HG03432 (cell line): ENCODE measurements around the gene NUDT21.
A peak's percentile ranks its signal among the peaks of the same experiment; 100 is the strongest.
"Not testable (repeated sequence)": the region's sequence is repeated elsewhere in the genome, so short reads cannot be mapped to it uniquely, and the experiment has no call there.

ENCODE experiments used
- ATAC-seq: cut with Tn5 transposase; IDR thresholded peaks from one replicate; pipeline ENCODE4 v1.9.1; 2021; ENCODE audit warnings: mild to moderate bottlenecking, moderate library complexity; ENCODE audit not compliant: unreplicated experiment

The NUDT21 gene

DNA sequence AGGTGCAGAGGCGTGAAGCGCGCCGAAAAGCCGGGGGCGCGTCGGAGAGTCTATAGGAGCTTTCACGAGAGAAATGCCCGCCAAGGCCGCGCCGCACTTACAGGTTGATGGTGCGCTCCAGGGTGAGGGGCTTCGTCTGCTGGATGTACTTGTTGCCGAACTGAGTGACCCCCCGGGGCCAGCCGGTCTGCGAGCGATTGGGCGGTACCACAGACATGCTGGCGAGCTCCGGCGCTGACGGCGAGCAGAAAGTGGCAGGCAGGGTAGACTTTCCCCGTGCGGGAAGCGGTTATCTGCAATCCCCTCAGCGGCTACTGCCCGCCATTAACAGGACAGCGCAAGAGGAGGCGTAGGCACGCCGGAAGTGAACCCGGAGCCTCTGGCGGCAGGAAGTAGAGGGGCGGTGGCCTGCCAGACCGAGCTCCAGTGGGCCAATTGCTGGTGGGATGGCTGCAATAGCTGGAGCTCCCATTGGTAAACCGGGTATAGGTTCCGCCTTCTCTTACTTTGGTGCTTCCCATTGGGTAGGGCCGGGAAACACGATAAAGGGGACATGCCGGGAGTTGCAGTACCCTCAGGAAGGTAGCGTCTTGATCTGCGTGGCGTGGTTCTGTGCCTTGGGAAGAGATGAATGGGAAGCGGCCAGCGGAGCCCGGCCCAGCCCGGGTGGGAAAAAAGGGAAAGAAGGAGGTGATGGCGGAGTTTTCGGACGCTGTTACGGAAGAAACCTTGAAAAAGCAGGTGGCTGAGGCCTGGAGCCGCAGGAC, at the start of gene NUDT21, which contains the start of gene OGFOD1:
Gene NUDT21 (minus strand): TSS at position 347 of the 767 bp plus-strand sequence. CDS start 130 bp downstream, at position 217.
Gene OGFOD1 (plus strand): TSS at position 569 of the 767 bp plus-strand sequence. CDS start 59 bp downstream, at position 628.
- ATAC-seq = peak; percentile 98

- no peak for ATAC-seq
Measured at GRCh38 chr16:56493815-56494214, 42.7 kb upstream of the NUDT21 start.

DNA sequence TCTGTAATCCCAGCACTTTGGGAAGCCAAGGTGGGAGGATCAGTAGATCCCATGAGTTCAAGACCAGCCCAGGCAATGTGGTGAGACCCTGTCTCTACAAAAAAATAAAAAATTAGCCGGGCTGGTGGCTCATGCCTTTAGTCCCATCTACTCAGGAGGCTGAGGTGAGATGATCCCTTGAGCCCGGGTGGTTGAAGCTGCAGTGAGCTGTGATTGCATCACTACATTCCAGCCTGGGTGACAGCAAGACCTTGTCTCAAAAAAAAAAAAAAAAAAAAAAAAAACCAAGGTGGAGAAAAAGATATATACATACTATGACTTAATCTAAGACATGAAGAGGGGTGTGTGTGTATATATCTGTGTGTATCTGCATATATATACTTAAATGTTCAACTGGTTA, 42.0 kb upstream of the NUDT21 start:
- no peak for ATAC-seq

DNA sequence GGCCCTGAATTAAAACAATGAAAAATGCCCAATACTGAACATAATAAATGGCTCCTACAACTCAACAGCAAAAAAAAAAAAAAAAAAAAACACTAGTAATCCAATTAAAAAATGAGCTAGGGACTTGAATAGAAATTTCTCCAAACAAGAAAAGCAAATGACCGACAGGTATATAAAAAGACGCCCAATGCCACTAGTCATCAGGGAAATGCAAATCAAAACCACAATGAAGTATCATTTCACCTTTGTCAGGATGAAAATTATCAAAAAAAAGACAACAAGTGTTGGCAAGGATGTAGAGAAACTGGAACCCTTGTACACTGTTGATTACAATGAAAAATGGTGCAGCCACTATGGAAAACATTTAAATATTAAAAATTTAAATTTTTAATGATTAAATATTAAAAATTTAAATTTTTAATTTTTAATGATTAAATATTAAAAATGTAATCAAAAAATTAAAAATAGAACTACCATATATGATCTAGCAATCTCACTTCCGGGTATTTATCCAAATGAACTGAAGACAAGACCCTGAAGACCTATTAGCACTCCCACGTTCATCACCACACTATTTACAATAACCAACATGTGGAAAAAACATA, 40.6 kb upstream of the NUDT21 start:
- no peak for ATAC-seq

DNA sequence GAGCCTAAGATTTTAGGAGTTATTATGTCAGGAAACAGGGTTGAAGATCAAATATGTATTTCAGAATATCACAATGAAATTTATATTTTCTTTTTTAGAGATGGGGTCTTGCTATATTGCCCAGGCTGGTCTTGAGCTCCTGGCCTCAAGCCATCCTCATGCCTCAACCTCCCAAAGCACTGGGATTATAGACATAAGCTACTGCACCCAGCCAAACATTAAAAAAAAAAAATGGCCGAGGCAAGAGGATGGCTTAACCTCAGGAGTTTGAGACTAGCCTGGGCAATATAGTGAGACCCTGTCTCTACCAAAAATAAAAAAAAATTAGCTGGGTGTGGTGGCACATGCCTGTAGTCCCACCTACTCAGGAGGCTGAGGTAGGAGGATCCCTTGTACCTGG, 37.7 kb upstream of the NUDT21 start:
- ATAC-seq = not testable (repeated sequence)

DNA sequence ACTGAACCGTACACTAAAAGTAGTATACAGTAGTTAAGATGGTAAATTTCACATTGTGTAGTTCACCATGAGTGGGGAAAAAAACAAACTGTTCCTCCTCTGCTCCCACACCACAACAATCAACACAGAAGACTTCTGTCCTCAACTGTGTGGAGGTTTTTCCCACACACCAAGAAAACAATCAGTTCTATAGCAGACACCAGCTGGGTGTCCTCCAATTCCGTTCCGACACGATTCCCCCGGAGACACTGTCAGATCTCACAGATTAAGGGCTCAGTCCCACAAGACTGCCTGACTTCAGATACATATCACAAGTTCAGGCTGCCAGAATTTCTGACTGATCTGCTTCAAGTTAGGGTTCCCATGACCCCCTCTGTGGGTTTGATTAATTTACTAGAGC, 36.9 kb upstream of the NUDT21 start:
- no peak for ATAC-seq

DNA sequence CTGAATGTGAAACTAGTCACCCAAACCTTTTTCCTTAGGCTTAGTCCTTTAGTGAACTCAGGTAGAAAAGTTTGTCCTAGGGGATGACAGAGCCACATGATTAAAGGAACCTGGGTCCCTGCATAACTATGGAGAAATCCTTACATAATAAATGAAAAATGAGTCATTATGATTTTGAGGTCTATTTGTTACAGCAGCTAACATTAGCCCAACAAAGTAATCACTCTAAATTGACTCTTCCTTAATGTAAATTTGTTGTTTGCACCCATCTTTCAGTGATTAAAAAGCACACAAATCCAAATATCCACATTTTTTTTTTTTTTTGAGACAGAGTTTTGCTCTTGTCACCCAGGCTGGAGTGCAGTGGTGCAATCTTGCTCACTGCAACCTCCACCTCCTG, 32.3 kb upstream of the NUDT21 start:
- no peak for ATAC-seq

DNA sequence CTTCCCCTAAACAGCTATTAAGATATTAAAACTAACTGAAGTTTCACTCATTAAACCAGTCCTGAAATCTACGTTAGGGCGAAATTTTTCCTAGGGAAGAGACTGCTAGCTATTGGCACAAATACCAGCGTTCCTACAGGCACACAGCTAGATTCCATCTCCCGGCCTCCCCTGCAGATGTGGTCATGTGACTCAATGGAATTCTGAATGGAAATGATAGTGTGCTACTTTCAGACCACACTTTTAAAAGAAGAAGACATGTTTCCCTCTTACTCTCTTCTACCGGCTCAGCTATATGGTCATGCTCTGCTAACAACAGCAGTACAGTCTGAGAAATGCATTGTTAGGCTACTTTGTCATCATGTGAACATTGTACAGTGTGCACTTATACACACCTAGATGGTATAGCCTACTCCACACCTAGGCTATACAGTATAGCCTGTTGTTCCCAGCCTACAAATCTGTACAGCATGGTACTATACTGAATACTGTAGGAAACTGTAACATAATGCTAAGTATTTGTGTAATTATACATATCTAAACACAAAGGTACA, 31.6 kb upstream of the NUDT21 start:
- ATAC-seq = no peak

DNA sequence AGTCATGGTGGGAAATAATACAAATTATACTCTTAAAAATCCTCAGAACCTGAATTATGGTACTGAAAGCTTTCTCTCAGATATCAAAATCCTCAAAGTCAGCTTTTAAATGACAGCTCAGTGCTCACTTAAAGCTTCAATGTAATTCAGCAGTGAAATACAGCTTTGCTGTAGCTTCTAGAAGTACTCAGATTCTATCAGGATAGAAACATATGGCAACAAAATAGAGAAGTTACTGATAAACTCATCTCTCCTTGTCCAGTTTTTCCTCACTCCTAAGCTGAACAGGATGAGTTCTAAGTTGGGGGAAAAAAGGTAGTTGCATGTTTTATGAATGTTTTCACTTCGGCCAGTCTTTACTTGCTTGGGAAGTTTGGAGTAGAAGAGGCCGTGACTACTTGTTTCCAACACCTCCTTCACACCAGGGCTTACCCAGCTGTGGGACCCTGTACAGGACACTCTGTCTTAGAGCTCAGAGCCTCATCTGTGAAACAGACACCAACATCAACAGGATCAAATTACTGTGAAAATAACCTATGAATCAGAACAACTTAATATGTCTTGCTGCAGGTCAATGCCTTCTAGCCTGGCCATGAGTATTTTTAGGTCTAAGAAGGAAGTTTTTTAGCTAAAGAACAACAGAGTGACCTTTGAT, 30.5 kb upstream of the NUDT21 start:
- no peak for ATAC-seq

- ATAC-seq = no peak
Measured at GRCh38 chr16:56480776-56481467, 29.8 kb upstream of the NUDT21 start.

DNA sequence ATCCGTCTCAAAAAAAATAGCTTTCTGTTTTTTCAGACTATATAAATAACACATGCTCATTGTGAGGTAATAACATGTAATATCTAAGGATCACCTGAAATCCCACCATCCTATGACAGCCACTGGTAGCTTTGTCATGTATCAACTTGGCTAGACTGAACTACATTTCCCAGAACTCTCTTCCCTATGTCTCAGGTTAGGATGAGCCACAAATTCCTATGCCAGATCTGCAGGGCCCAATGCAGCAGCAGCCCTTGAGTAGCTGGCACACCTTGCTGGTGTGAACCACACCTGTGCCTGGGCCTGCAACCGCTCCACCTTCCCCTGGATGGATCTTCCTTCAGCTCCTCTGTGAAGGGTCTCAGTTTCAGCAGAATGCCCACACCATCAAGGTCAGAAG, 28.3 kb upstream of the NUDT21 start:
- no peak for ATAC-seq

GRCh38 chr16:56478281-56479049, 27.3 kb upstream of the NUDT21 start:
- ATAC-seq = no peak

DNA sequence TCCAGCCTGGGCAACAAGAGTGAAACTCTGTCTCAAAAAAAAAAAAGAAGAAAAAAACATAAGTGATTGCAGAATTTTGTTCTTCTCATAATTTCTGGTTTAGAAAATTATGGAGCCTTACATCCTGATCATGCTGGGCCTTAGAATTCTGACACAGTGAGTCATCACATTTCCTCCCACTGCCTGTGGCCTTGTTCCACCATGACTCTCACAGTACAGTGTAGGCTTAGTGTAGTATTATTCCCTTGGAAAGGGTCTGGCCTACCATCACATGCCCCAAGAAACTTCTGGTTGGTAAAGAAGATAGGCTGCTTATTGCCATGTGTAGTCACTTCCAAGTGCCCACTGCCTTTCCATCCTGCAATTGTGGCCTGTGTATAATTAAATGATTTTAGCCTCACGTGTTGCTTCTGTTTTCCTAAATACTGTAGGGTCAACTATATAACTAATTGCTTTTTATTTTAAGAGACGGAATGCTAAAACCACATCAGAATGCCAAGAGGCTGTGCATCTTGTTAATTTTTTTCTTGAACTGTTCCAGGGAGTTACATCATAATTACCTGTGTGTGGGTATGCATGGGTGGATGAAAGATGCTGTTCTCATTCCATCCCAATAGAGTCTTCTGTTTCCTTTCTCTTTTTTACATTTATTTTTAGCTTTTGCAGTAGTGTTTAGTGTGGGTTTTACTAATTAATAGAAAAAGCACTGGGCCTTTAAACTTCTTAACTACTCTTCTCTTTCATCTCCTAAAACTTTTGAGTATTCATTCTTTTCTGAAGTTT, 26.2 kb upstream of the NUDT21 start:
- ATAC-seq = no peak

GRCh38 chr16:56475201-56475600, 24.1 kb upstream of the NUDT21 start:
- no peak for ATAC-seq

- no peak for ATAC-seq
Measured at GRCh38 chr16:56470666-56471065, 19.5 kb upstream of the NUDT21 start.

- ATAC-seq = no peak
Measured at GRCh38 chr16:56470232-56470631, 19.1 kb upstream of the NUDT21 start.

GRCh38 chr16:56469748-56470147, 18.6 kb upstream of the NUDT21 start:
- ATAC-seq = no peak

DNA sequence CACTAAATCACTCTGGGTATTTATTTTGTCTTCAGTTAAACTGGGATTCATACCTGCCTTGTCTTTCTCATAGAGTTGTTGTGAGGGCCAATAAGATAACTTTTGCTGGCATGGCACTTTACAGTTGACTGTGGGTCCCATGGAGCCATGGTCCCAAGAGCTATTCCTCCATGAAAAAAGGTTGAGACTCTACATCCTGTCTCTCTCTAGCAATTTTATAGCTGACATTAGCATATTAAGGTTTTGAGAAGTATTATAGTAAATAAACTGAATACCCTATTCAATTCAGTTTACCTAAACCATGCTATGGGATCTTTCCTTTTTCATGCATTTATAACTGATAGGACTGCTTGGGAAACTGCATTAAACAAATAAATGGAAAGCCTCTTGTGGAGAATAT, 17.7 kb upstream of the NUDT21 start:
- no peak for ATAC-seq

GRCh38 chr16:56466344-56466743, 15.2 kb upstream of the NUDT21 start:
- no peak for ATAC-seq

DNA sequence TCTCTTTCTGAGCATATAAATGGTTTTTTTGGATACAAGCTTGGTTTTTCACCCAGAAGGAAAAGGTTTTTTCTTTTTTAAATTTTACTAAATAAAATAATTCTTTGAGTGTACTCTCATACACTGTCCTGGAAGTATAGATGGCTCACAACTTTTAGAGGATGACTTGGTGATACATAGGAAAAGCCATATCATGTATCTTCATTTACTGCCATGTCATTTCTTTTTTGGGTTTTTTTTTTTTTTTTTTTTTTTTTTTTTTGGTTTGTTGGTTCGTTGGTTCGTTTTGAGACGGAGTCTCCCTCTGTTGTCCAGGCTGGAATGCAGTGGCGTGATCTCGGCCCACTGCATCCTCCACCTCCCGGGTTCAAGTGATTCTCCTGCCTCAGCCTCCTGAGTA, 12.0 kb upstream of the NUDT21 start:
- no peak for ATAC-seq
